HG03342 (cell line): ENCODE measurements around the gene YY1.

Source experiments
- ATAC-seq: cut with Tn5 transposase; IDR thresholded peaks from one replicate; pipeline ENCODE4 v1.9.1; 2021; ENCODE audit warnings: mild to moderate bottlenecking, moderate library complexity; ENCODE audit not compliant: unreplicated experiment

YY1 gene

DNA sequence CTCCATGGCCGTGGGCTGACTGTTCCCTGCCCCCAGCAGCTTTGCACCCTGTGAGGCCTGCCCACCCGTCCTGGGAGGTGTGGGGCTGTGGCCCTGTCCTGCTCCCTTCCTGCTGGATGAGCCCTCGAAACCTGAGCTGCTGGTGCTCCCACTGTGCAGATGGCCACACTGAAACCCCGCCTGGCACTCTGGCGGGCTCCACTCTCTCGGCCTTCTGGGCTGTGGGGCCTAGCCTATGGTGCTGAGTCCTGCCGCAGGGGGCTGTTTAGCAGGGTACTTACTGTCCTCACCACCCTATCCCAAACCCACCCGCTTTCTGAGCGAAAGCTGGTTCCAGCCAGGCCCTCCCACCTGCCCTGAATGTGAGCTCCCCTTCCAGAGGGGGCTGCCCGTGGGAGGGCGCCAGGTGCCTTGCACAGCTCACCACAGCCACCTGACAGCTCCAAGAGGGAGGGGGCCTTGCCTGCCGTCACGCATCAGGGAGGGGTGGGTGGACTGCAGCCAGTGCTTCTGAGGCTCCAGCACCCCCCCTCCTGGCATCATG, 91.5 kb downstream of the YY1 start:
- ATAC-seq: no peak

DNA sequence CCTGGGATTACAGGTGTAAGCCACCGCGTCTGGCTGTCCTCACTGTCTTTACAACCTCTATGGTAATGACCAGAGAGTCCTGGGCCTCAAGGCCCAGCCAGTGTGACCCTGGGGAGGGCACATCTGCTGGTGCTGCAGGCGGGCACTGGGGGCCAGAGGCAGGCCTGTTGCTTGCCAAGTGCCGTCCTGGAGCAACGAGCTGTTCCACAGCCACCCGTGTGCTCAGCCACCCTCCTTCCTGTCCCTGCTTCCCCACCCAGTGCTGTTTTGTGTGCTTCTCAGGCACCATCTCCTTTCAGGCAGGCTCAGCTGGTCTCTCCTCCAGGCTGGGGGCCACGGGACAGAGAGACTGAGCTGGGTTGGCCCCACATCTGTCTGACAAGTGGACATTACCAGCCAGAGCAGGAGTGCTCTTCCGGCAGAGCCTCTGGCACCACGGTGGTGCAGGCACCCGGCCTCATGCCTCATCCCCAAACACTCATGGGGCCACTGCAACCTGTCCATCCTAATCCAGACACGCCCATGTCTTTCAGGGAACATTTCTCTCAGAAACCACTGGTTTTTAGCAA, 93.2 kb downstream of the YY1 start:
- no peak for ATAC-seq
